ENCODE results near the gene GOLPH3L.

GOLPH3L gene

GRCh38 chr1:150696162-150696561 is 792 bp downstream of the GOLPH3L start:
- Histone ChIP-seq H3K9me3 (ENCODE audit: control insufficient read depth, insufficient read depth, low read depth, low read length) (no peaks in the 10 kb centered on the region), H3K27ac (ENCODE audit: low read depth, low read length) (no peak overlapping the region), H3K4me1 (ENCODE audit: control insufficient read depth, insufficient read depth, low read length) (no peaks in the 10 kb centered on the region), H3K27me3 (ENCODE audit: control insufficient read depth, insufficient read depth, low read length) (no peaks in the 10 kb centered on the region), H3K36me3 (ENCODE audit: control insufficient read depth, insufficient read depth, low read length) (peaks cover 35% of the 10 kb centered on the region), H3K9ac (ENCODE audit: low read length) (no peak overlapping the region), H3K4me3 (ENCODE audit: low read depth, low read length) (peak overlapping the region; percentile 75)

GRCh38 chr1:150695561-150695960 is 1.4 kb downstream of the GOLPH3L start:
- H3K9me3 ChIP-seq (ENCODE audit: control insufficient read depth, insufficient read depth, low read depth, low read length), result no peaks in the 10 kb centered on the region
- no peaks in the 10 kb centered on the region for H3K27me3 ChIP-seq (ENCODE audit: control insufficient read depth, insufficient read depth, low read length)
- H3K4me1 ChIP-seq (ENCODE audit: control insufficient read depth, insufficient read depth, low read length), result no peaks in the 10 kb centered on the region
- peak overlapping the region; percentile 75 for H3K4me3 ChIP-seq (ENCODE audit: low read depth, low read length)
- H3K27ac ChIP-seq (ENCODE audit: low read depth, low read length), result no peak overlapping the region
- H3K9ac ChIP-seq (ENCODE audit: low read length), result no peak overlapping the region
- H3K36me3 ChIP-seq (ENCODE audit: control insufficient read depth, insufficient read depth, low read length), result peaks cover 39% of the 10 kb centered on the region

- Histone ChIP-seq H3K9me3 (ENCODE audit: control insufficient read depth, insufficient read depth, low read depth, low read length) (no peaks in the 10 kb centered on the region), H3K9ac (ENCODE audit: low read length) (no peak overlapping the region), H3K27me3 (ENCODE audit: control insufficient read depth, insufficient read depth, low read length) (no peaks in the 10 kb centered on the region), H3K36me3 (ENCODE audit: control insufficient read depth, insufficient read depth, low read length) (peaks cover 59% of the 10 kb centered on the region), H3K4me3 (ENCODE audit: low read depth, low read length) (no peak overlapping the region), H3K27ac (ENCODE audit: low read depth, low read length) (no peak overlapping the region), H3K4me1 (ENCODE audit: control insufficient read depth, insufficient read depth, low read length) (no peaks in the 10 kb centered on the region)
These were observed 4.2 kb downstream of the GOLPH3L start for GRCh38 chr1:150692720-150693119.

DNA sequence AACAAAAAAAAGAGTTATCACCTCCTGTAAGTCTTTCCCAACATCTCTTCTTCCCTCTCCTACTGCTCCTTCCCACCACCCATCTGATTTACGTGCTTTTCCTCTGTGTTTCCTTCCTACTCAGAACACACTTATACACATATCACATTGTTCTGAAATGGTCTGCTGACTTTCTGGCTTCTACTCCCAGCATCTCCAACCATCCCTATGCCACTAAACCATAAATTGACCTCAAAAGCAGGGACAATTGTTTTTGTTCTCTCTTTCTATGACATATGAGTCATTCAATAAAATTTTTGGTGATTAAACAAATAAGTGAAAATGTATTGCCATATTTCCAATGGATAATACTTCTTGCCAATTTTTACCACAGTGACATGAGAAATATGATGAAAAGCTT is 8.2 kb downstream of the GOLPH3L start:
- Histone ChIP-seq H3K9ac (ENCODE audit: low read length) (no peak overlapping the region), H3K27me3 (ENCODE audit: control insufficient read depth, insufficient read depth, low read length) (no peaks in the 10 kb centered on the region), H3K36me3 (ENCODE audit: control insufficient read depth, insufficient read depth, low read length) (peaks cover 61% of the 10 kb centered on the region), H3K4me3 (ENCODE audit: low read depth, low read length) (no peak overlapping the region), H3K9me3 (ENCODE audit: control insufficient read depth, insufficient read depth, low read depth, low read length) (no peaks in the 10 kb centered on the region), H3K27ac (ENCODE audit: low read depth, low read length) (no peak overlapping the region), H3K4me1 (ENCODE audit: control insufficient read depth, insufficient read depth, low read length) (peaks cover 4% of the 10 kb centered on the region; the same call in 1 of the 2 replicates)

DNA sequence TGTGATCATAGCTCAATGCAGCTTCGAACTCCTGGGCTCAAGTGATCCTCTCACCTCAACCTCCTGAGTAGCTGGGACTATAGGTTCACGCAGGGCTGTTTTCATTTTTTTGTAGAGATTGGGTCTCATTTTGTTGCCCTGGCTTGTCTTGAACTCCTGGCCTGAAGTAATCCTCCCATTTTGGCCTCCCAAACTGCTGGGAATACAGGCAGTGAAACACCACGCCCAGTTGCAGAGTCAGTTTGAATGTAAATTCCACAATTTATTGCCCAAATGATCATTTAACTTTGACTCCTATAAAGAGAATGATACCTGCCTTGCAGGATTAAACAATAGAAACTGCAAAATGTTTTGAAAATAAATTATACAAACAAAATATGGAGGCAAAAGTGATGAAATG is 10.7 kb downstream of the GOLPH3L start:
- H3K4me1 ChIP-seq (ENCODE audit: control insufficient read depth, insufficient read depth, low read length), result peaks cover 6% of the 10 kb centered on the region; the same call in 1 of the 2 replicates
- H3K9me3 ChIP-seq (ENCODE audit: control insufficient read depth, insufficient read depth, low read depth, low read length), result no peaks in the 10 kb centered on the region
- peaks cover 46% of the 10 kb centered on the region for H3K36me3 ChIP-seq (ENCODE audit: control insufficient read depth, insufficient read depth, low read length)
- H3K27me3 ChIP-seq (ENCODE audit: control insufficient read depth, insufficient read depth, low read length), result no peaks in the 10 kb centered on the region
- no peak overlapping the region for H3K27ac ChIP-seq (ENCODE audit: low read depth, low read length)
- no peak overlapping the region for H3K9ac ChIP-seq (ENCODE audit: low read length)
- H3K4me3 ChIP-seq (ENCODE audit: low read depth, low read length), result no peak overlapping the region

- no peak overlapping the region for H3K4me3 ChIP-seq (ENCODE audit: low read depth, low read length)
- no peak overlapping the region for H3K27ac ChIP-seq (ENCODE audit: low read depth, low read length)
- H3K27me3 ChIP-seq (ENCODE audit: control insufficient read depth, insufficient read depth, low read length), result no peaks in the 10 kb centered on the region
- H3K9ac ChIP-seq (ENCODE audit: low read length), result no peak overlapping the region
- no peaks in the 10 kb centered on the region for H3K9me3 ChIP-seq (ENCODE audit: control insufficient read depth, insufficient read depth, low read depth, low read length)
- peaks cover 32% of the 10 kb centered on the region for H3K36me3 ChIP-seq (ENCODE audit: control insufficient read depth, insufficient read depth, low read length)
- H3K4me1 ChIP-seq (ENCODE audit: control insufficient read depth, insufficient read depth, low read length), result peaks cover 6% of the 10 kb centered on the region; the same call in 1 of the 2 replicates
These were observed 13.0 kb downstream of the GOLPH3L start for GRCh38 chr1:150683914-150684313.

DNA sequence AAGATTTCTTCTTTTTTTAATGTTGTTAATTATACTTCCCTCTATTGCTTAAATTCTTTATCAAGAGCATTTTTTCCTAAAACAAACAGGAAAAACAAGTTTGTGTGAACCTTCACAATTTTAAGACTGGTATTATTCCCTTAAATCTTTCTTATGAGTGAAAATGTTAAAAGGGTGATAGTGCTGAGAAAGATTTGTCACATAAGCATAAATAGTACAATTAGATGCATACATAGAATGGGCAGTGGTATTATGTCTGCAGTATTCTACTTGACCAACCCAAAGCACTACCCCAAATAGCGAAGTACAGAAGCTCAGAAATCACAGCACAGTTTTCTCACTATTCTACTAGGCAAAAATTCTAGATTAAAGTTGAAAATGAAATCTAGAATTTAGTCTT is 18.0 kb downstream of the GOLPH3L start:
- Histone ChIP-seq H3K9me3 (ENCODE audit: control insufficient read depth, insufficient read depth, low read depth, low read length) (no peaks in the 10 kb centered on the region), H3K4me3 (ENCODE audit: low read depth, low read length) (no peak overlapping the region), H3K27ac (ENCODE audit: low read depth, low read length) (no peak overlapping the region), H3K36me3 (ENCODE audit: control insufficient read depth, insufficient read depth, low read length) (peaks cover 13% of the 10 kb centered on the region), H3K27me3 (ENCODE audit: control insufficient read depth, insufficient read depth, low read length) (no peaks in the 10 kb centered on the region), H3K9ac (ENCODE audit: low read length) (no peak overlapping the region), H3K4me1 (ENCODE audit: control insufficient read depth, insufficient read depth, low read length) (peaks cover 4% of the 10 kb centered on the region; the same call in 1 of the 2 replicates)

DNA sequence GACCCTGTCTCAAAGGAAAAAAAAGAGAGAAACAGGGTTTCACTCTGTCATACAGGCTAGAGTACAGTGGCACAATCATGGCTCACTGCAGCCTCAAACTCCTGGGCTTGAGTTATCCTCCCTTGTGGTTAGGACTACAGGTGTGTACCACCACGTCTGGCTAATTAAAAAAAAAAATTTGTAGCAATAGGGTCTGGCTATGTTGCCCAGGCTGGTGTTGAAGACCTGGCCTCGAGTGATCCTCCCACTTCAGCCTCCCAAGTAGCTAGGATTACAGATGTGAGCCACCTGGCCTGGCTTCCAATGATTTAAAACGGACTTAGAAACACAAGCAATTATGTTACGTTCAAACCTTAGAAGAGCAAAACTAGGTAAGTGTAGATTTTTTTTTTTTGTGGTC is 22.1 kb downstream of the GOLPH3L start:
- Histone ChIP-seq H3K27ac (ENCODE audit: low read depth, low read length) (no peak overlapping the region), H3K27me3 (ENCODE audit: control insufficient read depth, insufficient read depth, low read length) (no peaks in the 10 kb centered on the region), H3K9me3 (ENCODE audit: control insufficient read depth, insufficient read depth, low read depth, low read length) (no peaks in the 10 kb centered on the region), H3K4me1 (ENCODE audit: control insufficient read depth, insufficient read depth, low read length) (no peaks in the 10 kb centered on the region), H3K36me3 (ENCODE audit: control insufficient read depth, insufficient read depth, low read length) (peaks cover 9% of the 10 kb centered on the region; the same call in 1 of the 2 replicates), H3K4me3 (ENCODE audit: low read depth, low read length) (no peak overlapping the region), H3K9ac (ENCODE audit: low read length) (no peak overlapping the region)

GRCh38 chr1:150663321-150663720 is 33.6 kb downstream of the GOLPH3L start:
- H3K4me3 ChIP-seq (ENCODE audit: low read depth, low read length), result no peak overlapping the region
- no peak overlapping the region for H3K27ac ChIP-seq (ENCODE audit: low read depth, low read length)
- H3K4me1 ChIP-seq (ENCODE audit: control insufficient read depth, insufficient read depth, low read length), result no peaks in the 10 kb centered on the region
- H3K9ac ChIP-seq (ENCODE audit: low read length), result no peak overlapping the region
- peaks cover 48% of the 10 kb centered on the region for H3K36me3 ChIP-seq (ENCODE audit: control insufficient read depth, insufficient read depth, low read length)
- H3K9me3 ChIP-seq (ENCODE audit: control insufficient read depth, insufficient read depth, low read depth, low read length), result peaks cover 10% of the 10 kb centered on the region
- no peaks in the 10 kb centered on the region for H3K27me3 ChIP-seq (ENCODE audit: control insufficient read depth, insufficient read depth, low read length)

DNA sequence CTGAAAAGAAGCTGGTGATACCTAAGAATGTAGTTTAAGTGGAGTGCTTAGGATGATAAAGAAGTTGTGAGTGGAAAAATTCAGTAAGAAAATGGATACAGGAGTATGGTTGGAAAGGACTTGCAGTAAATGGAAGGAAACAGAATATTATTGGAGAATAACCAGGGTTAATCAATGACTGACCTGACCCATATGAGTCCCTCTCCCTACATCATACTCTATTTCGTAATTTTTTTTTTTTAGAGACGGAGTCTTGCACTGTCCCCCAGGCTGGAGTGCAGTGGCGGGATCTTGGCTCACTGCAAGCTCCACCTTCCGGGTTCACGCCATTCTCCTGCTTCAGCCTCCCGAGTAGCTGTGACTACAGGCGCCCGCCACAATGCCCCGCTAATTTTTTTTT is 34.1 kb downstream of the GOLPH3L start:
- H3K4me3 ChIP-seq (ENCODE audit: low read depth, low read length), result no peak overlapping the region
- H3K36me3 ChIP-seq (ENCODE audit: control insufficient read depth, insufficient read depth, low read length), result peaks cover 53% of the 10 kb centered on the region
- H3K27ac ChIP-seq (ENCODE audit: low read depth, low read length), result no peak overlapping the region
- no peak overlapping the region for H3K9ac ChIP-seq (ENCODE audit: low read length)
- H3K4me1 ChIP-seq (ENCODE audit: control insufficient read depth, insufficient read depth, low read length), result no peaks in the 10 kb centered on the region
- H3K9me3 ChIP-seq (ENCODE audit: control insufficient read depth, insufficient read depth, low read depth, low read length), result peaks cover 10% of the 10 kb centered on the region
- H3K27me3 ChIP-seq (ENCODE audit: control insufficient read depth, insufficient read depth, low read length), result no peaks in the 10 kb centered on the region

DNA sequence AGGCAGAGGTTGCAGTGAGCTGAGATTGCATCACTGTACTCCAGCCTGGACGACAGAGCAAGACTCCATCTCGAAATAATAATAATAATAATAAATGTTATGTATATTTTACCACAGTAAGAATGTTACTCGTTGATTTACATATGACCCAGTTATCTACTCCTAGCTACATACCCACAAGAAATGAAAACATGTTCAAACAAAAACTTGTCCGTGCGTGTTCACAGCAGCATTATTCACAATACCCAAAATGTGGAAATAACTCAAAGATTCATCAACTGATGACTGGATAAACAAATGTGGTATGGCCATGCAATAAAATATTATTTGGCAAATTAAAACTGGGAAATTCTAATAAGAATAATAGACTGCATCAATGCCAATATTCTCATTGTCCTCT is 35.8 kb downstream of the GOLPH3L start:
- no peak overlapping the region for H3K4me3 ChIP-seq (ENCODE audit: low read depth, low read length)
- H3K4me1 ChIP-seq (ENCODE audit: control insufficient read depth, insufficient read depth, low read length), result no peaks in the 10 kb centered on the region
- H3K27ac ChIP-seq (ENCODE audit: low read depth, low read length), result no peak overlapping the region

DNA sequence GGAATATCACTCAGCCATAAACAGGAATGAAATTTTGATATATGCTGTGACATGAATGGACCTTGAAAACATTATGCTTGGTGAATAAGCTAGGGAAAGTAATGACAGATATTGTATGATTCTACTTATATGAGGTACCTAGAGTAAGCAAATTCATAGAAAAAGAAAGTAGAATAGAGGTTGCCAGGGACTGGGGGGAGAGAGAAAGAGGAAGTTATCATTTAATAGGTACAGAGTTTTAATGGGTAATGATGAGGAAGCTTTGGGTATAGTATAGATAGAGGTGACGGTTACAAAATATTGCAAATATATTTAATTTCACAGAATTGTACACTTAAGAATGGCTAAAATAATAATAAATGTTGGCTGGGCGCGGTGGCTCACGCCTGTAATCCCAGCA is 36.4 kb downstream of the GOLPH3L start:
- no peak overlapping the region for H3K9ac ChIP-seq (ENCODE audit: low read length)
- H3K4me1 ChIP-seq (ENCODE audit: control insufficient read depth, insufficient read depth, low read length), result no peaks in the 10 kb centered on the region
- H3K4me3 ChIP-seq (ENCODE audit: low read depth, low read length), result no peak overlapping the region
- peaks cover 59% of the 10 kb centered on the region for H3K36me3 ChIP-seq (ENCODE audit: control insufficient read depth, insufficient read depth, low read length)
- H3K27ac ChIP-seq (ENCODE audit: low read depth, low read length), result no peak overlapping the region
- no peaks in the 10 kb centered on the region for H3K27me3 ChIP-seq (ENCODE audit: control insufficient read depth, insufficient read depth, low read length)
- H3K9me3 ChIP-seq (ENCODE audit: control insufficient read depth, insufficient read depth, low read depth, low read length), result peaks cover 10% of the 10 kb centered on the region

More for the DNA sequence above, 35.8 kb downstream of the GOLPH3L start:
- Histone ChIP-seq H3K27me3 (ENCODE audit: control insufficient read depth, insufficient read depth, low read length) (no peaks in the 10 kb centered on the region), H3K9ac (ENCODE audit: low read length) (no peak overlapping the region), H3K9me3 (ENCODE audit: control insufficient read depth, insufficient read depth, low read depth, low read length) (peaks cover 10% of the 10 kb centered on the region), H3K36me3 (ENCODE audit: control insufficient read depth, insufficient read depth, low read length) (peaks cover 59% of the 10 kb centered on the region)

Measured in HUES6 (cell line).